ENCODE results near the gene ANP32D. TPM values are rescaled to one million over a fixed set of nuclear protein-coding genes. Genes with fewer than 3 reads are reported as not detected.
A peak's percentile ranks its signal among the peaks of the same experiment; 100 is the strongest.
"Not testable (repeated sequence)": the region's sequence is repeated elsewhere in the genome, so short reads cannot be mapped to it uniquely, and the experiment has no call there.

ANP32D gene
- total and polyA plus RNA-seq, 4 donors = 0.16 to 0.37 TPM; not detected in 2

GRCh38 chr12:48454667-48455066, 17.7 kb upstream of the ANP32D start:
- H3K4me3 ChIP-seq = no peak overlapping the region
- H3K9ac ChIP-seq (ENCODE audit: insufficient read depth in 1 of 2, low read length in 2 of 2) = no peak overlapping the region
- H3K4me1 ChIP-seq (ENCODE audit: control insufficient read depth in 5 of 5, insufficient read depth in 5 of 5, low read length in 5 of 5) = no peaks in the 10 kb centered on the region
- DNase-seq (peak in 2 of 3 donors; percentile 38 to 60), ATAC-seq (ENCODE audit: insufficient read depth, low FRiP score) (no peak)
- 86 to 87% methylated on average over 1 of the region's 1 CpG for WGBS, 2 donors
- H3K9me3 ChIP-seq (ENCODE audit: control insufficient read depth in 4 of 4, insufficient read depth in 3 of 4, low read length in 3 of 4) = peaks cover 0 to 3% (median 1%) of the 10 kb centered on the region in 4 donors
- H3K27me3 ChIP-seq (ENCODE audit: control insufficient read depth in 3 of 3, insufficient read depth in 3 of 3, low read length in 2 of 3) = no peaks in the 10 kb centered on the region
- TF ChIP-seq, protein P1, sequence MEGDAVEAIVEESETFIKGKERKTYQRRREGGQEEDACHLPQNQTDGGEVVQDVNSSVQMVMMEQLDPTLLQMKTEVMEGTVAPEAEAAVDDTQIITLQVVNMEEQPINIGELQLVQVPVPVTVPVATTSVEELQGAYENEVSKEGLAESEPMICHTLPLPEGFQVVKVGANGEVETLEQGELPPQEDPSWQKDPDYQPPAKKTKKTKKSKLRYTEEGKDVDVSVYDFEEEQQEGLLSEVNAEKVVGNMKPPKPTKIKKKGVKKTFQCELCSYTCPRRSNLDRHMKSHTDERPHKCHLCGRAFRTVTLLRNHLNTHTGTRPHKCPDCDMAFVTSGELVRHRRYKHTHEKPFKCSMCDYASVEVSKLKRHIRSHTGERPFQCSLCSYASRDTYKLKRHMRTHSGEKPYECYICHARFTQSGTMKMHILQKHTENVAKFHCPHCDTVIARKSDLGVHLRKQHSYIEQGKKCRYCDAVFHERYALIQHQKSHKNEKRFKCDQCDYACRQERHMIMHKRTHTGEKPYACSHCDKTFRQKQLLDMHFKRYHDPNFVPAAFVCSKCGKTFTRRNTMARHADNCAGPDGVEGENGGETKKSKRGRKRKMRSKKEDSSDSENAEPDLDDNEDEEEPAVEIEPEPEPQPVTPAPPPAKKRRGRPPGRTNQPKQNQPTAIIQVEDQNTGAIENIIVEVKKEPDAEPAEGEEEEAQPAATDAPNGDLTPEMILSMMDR (IDR thresholded peaks at IDR 0.05; ENCODE audit: control extremely low read depth, extremely low read depth) = peak; percentile 29
- no peak overlapping the region for H3K27ac ChIP-seq (ENCODE audit: low read depth in 1 of 2, low read length in 1 of 2)
- no peaks in the 10 kb centered on the region for H3K36me3 ChIP-seq (ENCODE audit: control insufficient read depth in 4 of 4, insufficient read depth in 4 of 4, low read length in 4 of 4)

GRCh38 chr12:48455116-48455515, 17.2 kb upstream of the ANP32D start:
- no peaks in the 10 kb centered on the region for H3K4me1 ChIP-seq (ENCODE audit: control insufficient read depth in 5 of 5, insufficient read depth in 5 of 5, low read length in 5 of 5)
- H3K36me3 ChIP-seq (ENCODE audit: control insufficient read depth in 4 of 4, insufficient read depth in 4 of 4, low read length in 4 of 4) = no peaks in the 10 kb centered on the region
- TF ChIP-seq, protein P1 (IDR thresholded peaks at IDR 0.05; ENCODE audit: control extremely low read depth, extremely low read depth) = no peak
- no peaks in the 10 kb centered on the region for H3K27me3 ChIP-seq (ENCODE audit: control insufficient read depth in 3 of 3, insufficient read depth in 3 of 3, low read length in 2 of 3)
- ATAC-seq (ENCODE audit: insufficient read depth, low FRiP score) (no peak), DNase-seq (no peak)
- H3K4me3 ChIP-seq = no peak overlapping the region
- H3K27ac ChIP-seq (ENCODE audit: low read depth in 1 of 2, low read length in 1 of 2) = no peak overlapping the region
- WGBS, 2 donors = 67 to 70% methylated on average over 2 of the region's 2 CpGs
- no peak overlapping the region for H3K9ac ChIP-seq (ENCODE audit: insufficient read depth in 1 of 2, low read length in 2 of 2)
- H3K9me3 ChIP-seq (ENCODE audit: control insufficient read depth in 4 of 4, insufficient read depth in 3 of 4, low read length in 3 of 4) = peaks cover 0 to 3% (median 0%) of the 10 kb centered on the region in 4 donors

DNA sequence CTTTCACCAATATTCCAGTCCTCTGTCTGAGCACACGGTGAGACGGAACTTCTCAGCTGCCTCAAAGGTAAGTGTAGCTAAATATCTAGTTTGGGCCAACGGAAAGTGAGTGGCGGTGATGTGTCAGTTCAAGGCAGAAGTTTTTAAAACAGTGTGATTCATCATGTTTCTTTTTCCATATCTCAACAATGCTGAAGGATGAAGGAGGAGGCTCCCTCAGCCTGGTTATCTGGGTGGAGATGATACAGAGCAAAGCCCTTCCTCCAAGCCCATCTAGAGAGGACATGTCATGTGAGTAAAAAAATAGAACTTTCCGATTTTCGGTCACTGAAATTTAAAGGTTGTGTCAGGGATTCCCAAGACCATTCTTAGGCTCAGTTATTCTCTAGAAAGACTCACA, 13.1 kb upstream of the ANP32D start:
- 92 to 97% methylated on average over 6 of the region's 6 CpGs for WGBS, 2 donors
- no peaks in the 10 kb centered on the region for H3K36me3 ChIP-seq (ENCODE audit: control insufficient read depth in 4 of 4, insufficient read depth in 4 of 4, low read length in 4 of 4)
- no peaks in the 10 kb centered on the region for H3K27me3 ChIP-seq (ENCODE audit: control insufficient read depth in 3 of 3, insufficient read depth in 3 of 3, low read length in 2 of 3)
- TF ChIP-seq, protein P1 (IDR thresholded peaks at IDR 0.05; ENCODE audit: control extremely low read depth, extremely low read depth) = no peak
- H3K4me3 ChIP-seq = no peak overlapping the region
- no peak for ATAC-seq (ENCODE audit: insufficient read depth, low FRiP score)
- no peak overlapping the region for H3K9ac ChIP-seq (ENCODE audit: insufficient read depth in 1 of 2, low read length in 2 of 2)
- no peaks in the 10 kb centered on the region for H3K9me3 ChIP-seq (ENCODE audit: control insufficient read depth in 4 of 4, insufficient read depth in 3 of 4, low read length in 3 of 4)
- no peak overlapping the region for H3K27ac ChIP-seq (ENCODE audit: low read depth in 1 of 2, low read length in 1 of 2)
- no peak for DNase-seq
- H3K4me1 ChIP-seq (ENCODE audit: control insufficient read depth in 5 of 5, insufficient read depth in 5 of 5, low read length in 5 of 5) = no peaks in the 10 kb centered on the region

DNA sequence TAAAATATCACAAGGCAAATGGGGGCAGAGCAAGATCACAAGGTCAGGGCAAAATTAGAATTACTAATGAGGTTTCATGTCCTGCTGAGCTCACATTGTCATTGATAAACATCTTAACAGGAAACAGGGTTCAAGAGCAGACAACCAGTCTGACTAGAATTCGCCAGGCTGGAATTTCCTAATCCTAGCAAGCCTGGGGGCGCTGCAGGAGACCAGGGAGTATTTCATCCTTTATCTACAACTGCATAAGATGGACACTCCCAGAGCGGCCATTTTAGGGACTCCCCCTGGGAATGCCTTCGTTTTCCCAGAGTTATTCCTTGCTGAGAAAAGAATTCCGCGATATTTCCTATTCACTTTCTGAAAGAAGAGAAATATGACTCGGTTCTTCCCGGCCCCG, 3.3 kb upstream of the ANP32D start:
- not testable (repeated sequence) for H3K9me3 ChIP-seq (ENCODE audit: control insufficient read depth in 4 of 4, insufficient read depth in 3 of 4, low read length in 3 of 4)

More for the DNA sequence above, 3.3 kb upstream of the ANP32D start:
- not testable (repeated sequence) for H3K4me3 ChIP-seq; H3K4me1 ChIP-seq (ENCODE audit: control insufficient read depth in 5 of 5, insufficient read depth in 5 of 5, low read length in 5 of 5); H3K36me3 ChIP-seq (ENCODE audit: control insufficient read depth in 4 of 4, insufficient read depth in 4 of 4, low read length in 4 of 4); ATAC-seq (ENCODE audit: insufficient read depth, low FRiP score); H3K27ac ChIP-seq (ENCODE audit: low read depth in 1 of 2, low read length in 1 of 2); DNase-seq; H3K9ac ChIP-seq (ENCODE audit: insufficient read depth in 1 of 2, low read length in 2 of 2); H3K27me3 ChIP-seq (ENCODE audit: control insufficient read depth in 3 of 3, insufficient read depth in 3 of 3, low read length in 2 of 3)
- WGBS, 2 donors = 83 to 89% methylated on average over 9 of the region's 9 CpGs
